GM19397 (cell line): ENCODE data around the gene SLC17A9.

Source experiments
- ATAC-seq: cut with Tn5 transposase; IDR thresholded peaks from one replicate; pipeline ENCODE4 v1.9.1; 2021; ENCODE audit warnings: mild to moderate bottlenecking, moderate library complexity; ENCODE audit not compliant: unreplicated experiment

The SLC17A9 gene

GRCh38 chr20:62980380-62980960 is 28.0 kb downstream of the SLC17A9 start:
- ATAC-seq: no peak

DNA sequence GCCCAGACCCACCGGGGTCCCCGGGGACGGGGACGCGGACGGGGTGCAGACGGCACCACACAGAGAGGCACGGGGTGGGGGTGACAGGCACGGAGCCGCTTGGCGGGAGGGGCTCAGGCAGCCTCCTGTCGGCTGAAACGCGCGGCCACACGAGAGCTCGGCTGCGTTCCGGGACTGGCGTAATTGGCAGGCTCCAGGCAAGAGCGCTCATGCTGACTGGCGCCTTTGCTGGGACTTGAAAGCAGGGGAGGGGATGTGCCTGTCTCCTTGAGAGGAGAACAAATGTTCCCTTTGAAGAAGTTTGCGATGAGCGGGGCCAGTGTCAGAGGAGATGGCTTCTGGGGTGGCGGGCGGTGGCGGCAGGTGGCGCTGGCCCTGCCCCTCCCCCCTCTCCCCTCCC is 28.5 kb downstream of the SLC17A9 start:
- ATAC-seq: no peak

GRCh38 chr20:62982124-62983075 is 29.9 kb downstream of the SLC17A9 start:
- ATAC-seq: no peak

- ATAC-seq: no peak
Observed at GRCh38 chr20:62983210-62983609, 30.7 kb downstream of the SLC17A9 start.

- ATAC-seq: no peak
Observed at GRCh38 chr20:62984666-62985443, 32.3 kb downstream of the SLC17A9 start.

- no peak for ATAC-seq
Observed at GRCh38 chr20:62985444-62985778, 32.9 kb downstream of the SLC17A9 start.

GRCh38 chr20:62986257-62986800 is 33.8 kb downstream of the SLC17A9 start:
- ATAC-seq: no peak

DNA sequence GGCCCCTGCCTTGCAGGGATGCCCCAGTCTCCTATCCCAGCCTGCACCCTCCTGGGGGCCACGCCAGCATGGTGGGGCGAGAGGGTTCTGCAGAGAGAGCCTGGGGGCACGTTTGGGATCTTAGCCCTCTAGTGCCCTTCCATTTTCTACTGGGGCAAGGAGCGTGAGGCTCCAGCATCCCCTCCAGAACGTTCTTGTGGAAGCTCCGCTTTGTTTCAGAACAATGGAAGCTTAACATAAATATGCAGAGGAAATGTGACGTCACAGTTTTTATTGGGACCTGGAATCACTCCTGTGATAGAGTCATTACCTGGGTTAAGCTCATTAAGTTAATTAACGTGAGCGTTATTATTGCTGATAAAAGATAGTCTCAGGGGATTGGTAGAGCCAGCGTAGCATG is 34.6 kb downstream of the SLC17A9 start:
- no peak for ATAC-seq

DNA sequence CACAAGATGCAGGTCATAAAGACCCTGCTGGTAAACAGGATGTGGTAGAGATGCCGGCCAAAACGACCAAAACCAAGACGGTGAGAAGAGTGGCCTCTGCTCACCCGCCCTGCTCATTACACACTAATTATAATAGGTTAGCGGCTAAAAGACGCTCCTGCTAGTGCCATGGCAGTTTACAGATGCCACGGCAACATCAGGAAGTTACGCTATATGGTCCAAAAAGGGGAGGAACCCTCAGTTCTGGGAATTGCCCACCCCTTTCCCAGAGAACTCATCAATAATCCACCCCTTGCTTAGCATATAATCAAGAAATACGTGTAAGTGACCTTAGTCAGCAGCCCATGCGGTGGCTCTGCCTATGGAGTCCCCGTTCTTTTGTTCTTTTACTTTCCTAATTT is 36.7 kb downstream of the SLC17A9 start:
- ATAC-seq: no peak

DNA sequence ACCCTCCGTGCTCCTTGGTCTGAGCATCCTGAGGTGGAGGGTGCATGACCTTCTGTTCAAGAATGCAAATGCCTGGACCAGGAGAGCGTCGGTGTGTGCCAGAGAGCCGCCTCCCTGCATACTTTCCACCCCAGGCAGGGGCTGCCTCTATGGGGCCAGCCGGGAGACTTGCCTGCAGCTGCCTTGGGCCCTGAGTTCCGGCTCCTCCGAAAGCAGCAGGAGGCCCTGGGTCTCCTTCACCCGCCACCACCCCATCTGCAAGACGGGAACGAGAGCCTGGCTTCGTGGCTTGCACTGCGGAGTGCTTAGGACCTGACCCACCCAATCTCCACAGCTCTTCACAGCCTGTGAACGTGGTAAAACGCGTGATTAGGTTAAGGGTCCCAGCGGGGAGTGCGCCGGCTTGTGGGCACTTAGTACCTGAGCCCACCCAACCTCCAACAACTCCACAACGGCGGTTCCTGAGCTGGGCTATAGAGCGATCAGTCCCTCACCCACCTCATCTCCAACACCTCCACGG is 37.9 kb downstream of the SLC17A9 start:
- no peak for ATAC-seq

GRCh38 chr20:62991196-62991807 is 38.8 kb downstream of the SLC17A9 start:
- no peak for ATAC-seq

DNA sequence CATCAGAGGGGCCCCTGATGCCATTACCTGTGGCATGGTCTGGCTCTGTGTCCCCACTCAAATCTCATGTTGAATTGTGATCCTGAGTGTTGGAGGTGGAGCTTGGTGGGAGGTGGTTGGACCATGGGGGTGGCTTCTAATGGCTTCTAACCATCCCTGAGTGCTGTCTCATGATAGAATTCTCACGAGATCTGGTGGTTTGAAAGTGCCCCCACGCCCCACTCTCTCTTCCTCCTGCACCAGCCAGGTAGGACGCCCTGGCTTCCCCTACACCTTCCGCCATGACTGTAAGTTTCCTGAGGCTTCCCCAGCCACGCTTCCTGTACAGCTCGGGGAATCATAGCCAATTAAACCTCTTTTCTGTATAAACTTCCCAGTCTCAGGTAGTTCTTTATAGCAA is 39.4 kb downstream of the SLC17A9 start:
- ATAC-seq: no peak

DNA sequence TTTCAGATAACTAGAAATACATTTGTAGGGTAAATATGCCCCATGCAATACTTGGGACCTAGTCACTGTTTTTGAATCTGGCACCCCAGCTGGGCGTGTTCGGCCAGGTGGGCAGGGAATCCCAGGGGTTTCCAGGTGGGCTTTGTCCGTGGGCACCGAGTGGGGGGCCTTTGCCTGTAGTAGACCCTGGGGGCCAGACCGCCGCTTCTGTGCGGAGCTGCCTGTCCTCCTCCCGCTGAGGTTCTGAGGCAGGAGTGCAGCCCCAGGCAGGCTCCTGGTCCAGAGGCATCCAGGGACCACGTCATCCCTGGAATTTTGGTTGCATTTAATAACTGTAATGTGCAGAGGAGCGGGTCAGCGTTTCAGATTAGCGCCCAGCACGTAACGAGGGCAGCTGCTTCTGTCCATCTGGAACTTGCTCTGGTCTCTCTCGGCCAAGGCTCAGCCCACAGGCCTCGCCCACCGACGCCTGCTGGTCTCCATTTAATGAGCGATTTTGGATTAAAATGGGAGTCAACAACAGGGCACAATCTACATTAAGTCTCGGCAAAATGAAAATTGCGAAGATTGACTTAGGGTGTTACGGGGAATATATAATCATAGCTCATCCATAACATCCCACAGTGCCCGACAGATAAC is 41.5 kb downstream of the SLC17A9 start:
- no peak for ATAC-seq

GRCh38 chr20:62994869-62995281 is 42.4 kb downstream of the SLC17A9 start:
- no peak for ATAC-seq

DNA sequence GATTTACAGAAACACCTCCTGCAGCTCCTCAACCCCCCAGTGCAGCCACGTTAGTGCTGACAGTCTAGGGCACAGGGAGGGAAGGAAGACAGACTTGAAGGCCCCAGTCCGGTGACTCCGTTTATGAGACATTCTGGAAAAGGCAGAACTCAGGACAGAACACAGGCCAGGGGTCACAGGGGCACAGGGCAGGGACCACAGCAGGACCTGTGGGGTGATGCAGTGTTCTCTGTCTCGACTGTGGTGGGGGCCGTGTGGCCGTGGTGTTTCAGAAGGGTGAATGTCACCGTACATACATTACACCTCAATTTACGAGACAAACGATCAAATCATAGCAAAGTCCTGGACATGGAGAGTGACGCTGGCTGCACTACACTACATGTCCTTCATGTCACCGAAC is 43.0 kb downstream of the SLC17A9 start:
- ATAC-seq: no peak

DNA sequence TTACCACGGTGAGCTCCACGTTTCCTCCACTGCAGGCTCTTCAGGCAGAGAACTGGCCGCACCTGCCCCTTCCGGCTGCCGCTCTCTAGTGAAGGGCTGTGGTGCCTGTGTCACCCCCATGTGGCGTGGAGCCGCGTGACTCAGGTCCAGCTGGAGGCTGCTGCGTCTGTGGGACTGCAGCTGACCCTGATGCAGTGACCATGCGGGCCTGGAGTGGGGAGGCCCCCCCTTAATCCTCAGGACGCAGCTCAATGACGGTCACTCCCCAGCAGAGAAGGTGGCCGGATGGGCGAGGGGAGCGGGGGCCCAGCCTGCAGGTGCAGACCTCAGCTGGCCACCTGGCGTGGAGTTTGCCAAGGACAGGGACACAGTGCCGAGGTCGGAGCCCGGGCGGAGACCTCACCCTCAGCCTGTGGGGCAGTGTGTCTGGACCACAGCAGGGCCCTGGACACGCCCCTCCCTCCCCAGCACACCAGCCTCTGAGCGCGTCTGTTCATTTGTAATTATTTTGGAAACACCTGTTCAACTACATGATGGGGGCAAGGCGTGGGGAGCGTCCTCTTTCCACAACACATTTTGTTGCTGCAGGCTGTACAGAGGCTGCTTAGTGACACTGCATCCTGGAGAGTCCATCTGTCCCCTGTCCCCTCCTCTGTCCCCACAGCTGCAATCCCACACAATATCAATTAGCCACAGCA is 43.5 kb downstream of the SLC17A9 start:
- ATAC-seq: no peak

GRCh38 chr20:62996596-62996982 is 44.1 kb downstream of the SLC17A9 start:
- no peak for ATAC-seq

- ATAC-seq: no peak
Observed at GRCh38 chr20:62997417-62998035, 45.0 kb downstream of the SLC17A9 start.

DNA sequence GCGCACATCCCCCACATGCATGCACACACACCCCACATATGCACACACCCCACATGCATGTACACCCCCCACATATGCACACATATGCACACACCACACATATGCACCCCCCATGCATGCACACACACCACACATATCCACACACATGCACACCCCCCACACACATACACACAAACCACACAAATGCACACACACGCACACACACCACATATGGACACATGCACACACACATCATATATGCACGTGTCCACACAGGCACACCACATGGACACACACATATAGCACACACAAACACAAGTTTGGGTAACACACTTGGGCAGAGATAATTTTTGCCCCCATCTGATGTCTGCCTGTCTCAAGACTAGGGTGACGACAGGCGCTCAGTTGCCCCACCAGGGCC is 45.9 kb downstream of the SLC17A9 start:
- ATAC-seq: no peak
